GM12878 (cell line): ENCODE measurements around the gene RASGEF1B. TPM values are rescaled to one million over a fixed set of nuclear protein-coding genes. Genes with fewer than 3 reads are reported as not detected.

Experiments
- ATAC-seq: fragments of 200-7000 bp; cut with Tn5 transposase; 3 replicates; pipeline ENCODE4 v1.9.1; 2020; ENCODE audit warnings: mild to moderate bottlenecking, moderate library complexity
- BruUV-seq: library from RNA; stranded (reverse); fragments of 400-500 nt; replicated peaks from 2 replicates; lab custom pipeline; 2021; lab: Mats Ljungman, UMichigan
- CTCF ChIA-PET: fragments of 300-600 bp; sonication (Branson Sonifier 250); formaldehyde crosslinking; extraction: SDS; loops from one replicate; lab custom pipeline; 2021; ENCODE audit warnings: inconsistent platforms; lab: Yijun Ruan, JAX
- POLR2A ChIA-PET: fragments of 350-600 bp; formaldehyde crosslinking; extraction: SDS; loops from one replicate; lab custom pipeline; 2021; ENCODE audit warnings: inconsistent platforms; lab: Charles Lee
- RAD21 ChIA-PET: fragments of 300-600 bp; sonication (Branson Sonifier 250); formaldehyde crosslinking; loops from one replicate; lab custom pipeline; 2023; ENCODE audit warnings: antibody characterized with exemption; ENCODE audit not compliant: unreplicated experiment; lab: Charles Lee
- SMC1A ChIA-PET: fragments of 300-600 bp; sonication (Branson Sonifier 250); formaldehyde crosslinking; loops from one replicate; lab custom pipeline; 2023; ENCODE audit not compliant: unreplicated experiment, uncharacterized antibody; lab: Charles Lee
- DNase-seq: peaks from one replicate; pipeline ENCODE4 v3.0.0-alpha.2; 2011; ENCODE audit warnings: low read depth, low spot score
- FAIRE-seq: peaks from 3 replicates; lab custom pipeline; 2011; peaks lifted over from hg19 to GRCh38; lab: Jason Lieb, UNC
- H2AFZ ChIP-seq: 2 replicates; pipeline ENCODE4 v1.6.0; 2011; ENCODE audit warnings: low read depth, low read length, control low read depth; ENCODE audit not compliant: control insufficient read depth
- H3K27ac ChIP-seq: 2 replicates; pipeline ENCODE4 v1.5.1; 2011; ENCODE audit warnings: control low read depth; ENCODE audit not compliant: control insufficient read depth, insufficient read depth
- H3K27me3 ChIP-seq, 2 experiments: replicated peaks in 1 of 2; 2 replicates each; pipeline versions ENCODE4 v1.6.0 to v1.6.1; 2011; ENCODE audit warnings: low read length in 1 of 2; ENCODE audit not compliant: control insufficient read depth in 2 of 2, insufficient read depth in 2 of 2
- H3K36me3 ChIP-seq, 2 experiments: 2 replicates each; pipeline ENCODE4 v1.5.1; 2011; ENCODE audit warnings: low read length in 1 of 2; ENCODE audit not compliant: control insufficient read depth in 2 of 2, insufficient read depth in 2 of 2
- H3K4me1 ChIP-seq: 2 replicates; pipeline ENCODE4 v1.6.1; 2011; ENCODE audit warnings: mild to moderate bottlenecking, low read length, moderate library complexity, mixed read lengths; ENCODE audit not compliant: control insufficient read depth, insufficient read depth
- H3K4me2 ChIP-seq: 2 replicates; pipeline ENCODE4 v1.6.0; 2011; ENCODE audit warnings: control low read depth; ENCODE audit not compliant: control insufficient read depth, insufficient read depth
- H3K4me3 ChIP-seq: fragments of 200-600 bp; sonication (generic); 2 replicates; pipeline ENCODE4 v1.5.1; 2016
- H3K79me2 ChIP-seq: 2 replicates; pipeline ENCODE4 v1.6.0; 2011; ENCODE audit warnings: low read length; ENCODE audit not compliant: control insufficient read depth, insufficient read depth
- H3K9ac ChIP-seq: 2 replicates; pipeline ENCODE4 v1.8.0; 2011; ENCODE audit warnings: low read length, control low read depth, mixed read lengths; ENCODE audit not compliant: control insufficient read depth, insufficient read depth
- H3K9me3 ChIP-seq: replicated peaks from 3 replicates; pipeline ENCODE4 v1.5.1; 2011; ENCODE audit warnings: mild to moderate bottlenecking, low read length; ENCODE audit not compliant: control insufficient read depth, insufficient read depth
- H4K20me1 ChIP-seq: 2 replicates; pipeline ENCODE4 v1.6.0; 2011; ENCODE audit not compliant: control insufficient read depth, insufficient read depth
- ATF2 ChIP-seq: IDR thresholded peaks from 2 replicates; pipeline ENCODE4 v1.6.1; 2012; ENCODE audit warnings: low read length, inconsistent platforms
- CEBPB ChIP-seq, 2 experiments: fragments of 150-350 bp in 1 of 2; IDR thresholded peaks; 2 replicates each; pipeline ENCODE4 v1.6.1; 2012 to 2014; ENCODE audit warnings: low read depth in 2 of 2, low read length in 2 of 2, borderline replicate concordance in 1 of 2, inconsistent platforms in 1 of 2
- DPF2 ChIP-seq: fragments of 450-650 bp; IDR thresholded peaks from 2 replicates; pipeline ENCODE4 v1.6.1; 2017; ENCODE audit warnings: mild to moderate bottlenecking
- HDAC2 ChIP-seq: fragments of 200-600 bp; sonication (generic); IDR thresholded peaks from 2 replicates; pipeline ENCODE4 v1.6.1; 2017
- HDAC6 ChIP-seq: fragments of 200-600 bp; sonication (generic); IDR thresholded peaks from one replicate; pipeline ENCODE4 v1.8.0; 2017; ENCODE audit warnings: antibody characterized with exemption; ENCODE audit not compliant: unreplicated experiment
- IKZF2 ChIP-seq, 2 experiments: fragments of 450-650 bp; IDR thresholded peaks; 2 replicates each; pipeline ENCODE4 v1.6.1; 2017; ENCODE audit warnings: mild to moderate bottlenecking in 2 of 2, moderate library complexity in 2 of 2
- IRF3 ChIP-seq: fragments of 450-650 bp; IDR thresholded peaks from 2 replicates; pipeline ENCODE4 v1.6.1; 2014; ENCODE audit warnings: mild to moderate bottlenecking
- NR2C1 ChIP-seq: fragments of 450-650 bp; IDR thresholded peaks from 2 replicates; pipeline ENCODE4 v1.6.1; 2017; ENCODE audit warnings: antibody characterized with exemption, mild to moderate bottlenecking, moderate library complexity
- RCOR1 ChIP-seq: conservative IDR thresholded peaks from 2 replicates; pipeline ENCODE4 v1.6.1; 2012; ENCODE audit warnings: low read depth, low read length, improper control_type of control experiment
- REST ChIP-seq: IDR thresholded peaks from 2 replicates; pipeline ENCODE4 v1.6.1; 2012; ENCODE audit warnings: mild to moderate bottlenecking, low read depth, low read length
- SMARCA5 ChIP-seq: fragments of 450-650 bp; IDR thresholded peaks from 2 replicates; pipeline ENCODE4 v1.6.1; 2017; ENCODE audit warnings: mild to moderate bottlenecking
- TCF3 ChIP-seq: IDR thresholded peaks from 2 replicates; pipeline ENCODE4 v1.6.1; 2012; ENCODE audit warnings: low read depth, mild to moderate bottlenecking, low read length, borderline replicate concordance; ENCODE audit not compliant: insufficient read depth
- ZNF687 ChIP-seq: fragments of 450-650 bp; IDR thresholded peaks from 2 replicates; pipeline ENCODE4 v1.6.1; 2017; ENCODE audit warnings: mild to moderate bottlenecking, moderate library complexity
- WGBS: methylation state at CpG from one replicate; pipeline ENCODE4 v1.1.6; 2016; ENCODE audit warnings: low lambda C conversion rate; ENCODE audit not compliant: insufficient replicate concordance, insufficient coverage; ENCODE audit errors: missing lambda C conversion rate; 5-methylcytosine and 5-hydroxymethylcytosine counted together
- in situ Hi-C: fragments of 300-500 bp; cut with MboI; formaldehyde crosslinking; loops from 9 replicates; pipeline ENCODE4 v1.14.3; 2018; ENCODE audit warnings: mixed read lengths
- intact Hi-C: fragments of 100-400 bp; cut with micrococcal nuclease; formaldehyde crosslinking; loops from one replicate; pipeline ENCODE4 v1.14.2; 2022; ENCODE audit not compliant: unreplicated experiment
- polyA plus RNA-seq, 11 experiments: library from polyadenylated mRNA; depleted of rRNA in 4 of 11; unstranded in 6 of 11; stranded (reverse) in 5 of 11; fragments of >200 nt; fragmentation: Nextera tagmentation in 4 of 11; fragmentation: Illumina TruSeq in 1 of 11; extraction: Ambion mirVana in 4 of 11; extraction: Trizol in 1 of 11; gene quantifications; 1 replicate in 1 of 11; 2 replicates in 10 of 11; pipeline versions ENCODE4 v1.2.1 to v1.2.3, GENCODE V29; 2011 to 2016; ENCODE audit warnings: inconsistent platforms in 2 of 11, missing spikeins in 2 of 11, low read depth in 1 of 11
- total RNA-seq, 4 experiments: library from RNA; depleted of rRNA in 3 of 4; stranded (reverse); fragments of >200 nt in 3 of 4; fragmentation: Illumina TruSeq in 1 of 4; extraction: Trizol in 1 of 4; gene quantifications; 2 replicates each; pipeline versions ENCODE4 v1.2.1 to v1.2.3, GENCODE V29; 2013 to 2021

Gene RASGEF1B
- total and polyA plus RNA-seq, 10 of the 15 experiments (the other 5 are each of a cell fraction or from before 2014, with no cell fraction given), result 0.03 to 0.24 (median 0.10) TPM; not detected in 2

- Histone ChIP-seq H3K36me3 (no peaks in the 10 kb centered on the region), H3K9ac (no peak overlapping the region), H3K79me2 (no peaks in the 10 kb centered on the region), H2AFZ (no peak overlapping the region), H3K9me3 (no peaks in the 10 kb centered on the region), H3K4me1 (peaks cover 7% of the 10 kb centered on the region), H3K27ac (no peak overlapping the region), H3K4me2 (no peak overlapping the region), H4K20me1 (no peaks in the 10 kb centered on the region), H3K27me3 (no peaks in the 10 kb centered on the region), H3K4me3 (no peak overlapping the region)
- intact Hi-C loops (no loop called here), in situ Hi-C loops (no loop called here)
- CTCF ChIA-PET, result interaction anchor here (1.5 kb wide), 1 partner anchor 489 kb away, joined by 3 read pairs; no protein-coding TSS in a partner anchor
- BruUV-seq, result no TSS peak
- 83% methylated on average over 6 of the region's 6 CpGs for WGBS
- SMC1A ChIA-PET, result interaction anchor here (0.6 to 1.4 kb wide), 2 partner anchors 18 to 43 kb away, joined by 3 read pairs; no protein-coding TSS in a partner anchor
- DNase-seq (no peak), FAIRE-seq (no peak), ATAC-seq (no peak)
- RAD21 ChIA-PET, result no interaction called here
- POLR2A ChIA-PET, result no interaction called here
- TF ChIP-seq REST (no peak), SMARCA5 (no peak), HDAC6 (no peak), ATF2 (no peak), DPF2 (no peak), RCOR1 (no peak), IRF3 (no peak), ZNF687 (no peak), TCF3 (no peak), NR2C1 (no peak), IKZF2 (IDR thresholded peaks at IDR 0.05) (no peak), CEBPB (IDR thresholded peaks at IDR 0.05; ENCODE audit: borderline replicate concordance in 1 of 2, low read depth in 2 of 2, low read length in 2 of 2) (no peak), HDAC2 (no peak)
Observed at GRCh38 chr4:81424336-81424735, 47.4 kb downstream of the RASGEF1B start.
